ENCODE measurements around the gene CEL. TPM values are rescaled to one million over a fixed set of nuclear protein-coding genes. Genes with fewer than 3 reads are reported as not detected.

The CEL gene
- total RNA-seq, 2 donors from 2014 or later: 0.42 TPM; not detected in 1

- no peak for ATAC-seq
- H3K27me3 Mint-ChIP-seq: no peaks in the 10 kb centered on the region
- peaks cover 16% of the 10 kb centered on the region for H3K36me3 Mint-ChIP-seq (ENCODE audit: low read depth)
- DNase-seq: peak in 1 of 3 donors; percentile 3
- H3K4me3 Mint-ChIP-seq: peak overlapping the region; percentile 43
- H3K27ac Mint-ChIP-seq: peak overlapping the region; percentile 75
- peaks cover 5% of the 10 kb centered on the region for H3K9me3 ChIP-seq (ENCODE audit: control insufficient read depth, low read length, poor library complexity, severe bottlenecking)
- peaks cover 7% of the 10 kb centered on the region for H3K4me1 Mint-ChIP-seq
Observed at GRCh38 chr9:133099726-133100505, 38.1 kb downstream of the CEL start.

- peak overlapping the region; percentile 56 for H3K4me3 Mint-ChIP-seq
- DNase-seq (peak in 2 of 3 donors; percentile 3), ATAC-seq (no peak)
- no peaks in the 10 kb centered on the region for H3K27me3 Mint-ChIP-seq
- peaks cover 5% of the 10 kb centered on the region for H3K9me3 ChIP-seq (ENCODE audit: control insufficient read depth, low read length, poor library complexity, severe bottlenecking)
- H3K36me3 Mint-ChIP-seq (ENCODE audit: low read depth): peaks cover 16% of the 10 kb centered on the region
- peak overlapping the region; percentile 75 for H3K27ac Mint-ChIP-seq
- H3K4me1 Mint-ChIP-seq: peaks cover 7% of the 10 kb centered on the region
Observed at GRCh38 chr9:133100506-133101355, 39.0 kb downstream of the CEL start.

GRCh38 chr9:133101356-133102189 lies 39.8 kb downstream of the CEL start:
- Mint-ChIP-seq H3K36me3 (ENCODE audit: low read depth) (peaks cover 18% of the 10 kb centered on the region), H3K27ac (peak overlapping the region; percentile 75), H3K27me3 (no peaks in the 10 kb centered on the region), H3K4me1 (peaks cover 9% of the 10 kb centered on the region), H3K4me3 (peak overlapping the region; percentile 56)
- peak in 2 of 3 donors; percentile 3 to 8 for DNase-seq
- H3K9me3 ChIP-seq (ENCODE audit: control insufficient read depth, low read length, poor library complexity, severe bottlenecking): no peaks in the 10 kb centered on the region
- ATAC-seq: no peak

- peaks cover 19% of the 10 kb centered on the region for H3K36me3 Mint-ChIP-seq (ENCODE audit: low read depth)
- H3K27me3 Mint-ChIP-seq: no peaks in the 10 kb centered on the region
- H3K27ac Mint-ChIP-seq: peak overlapping the region; percentile 95
- H3K4me1 Mint-ChIP-seq: peaks cover 10% of the 10 kb centered on the region
- ATAC-seq (no peak), DNase-seq (peak in 2 of 3 donors; percentile 3 to 7)
- H3K4me3 Mint-ChIP-seq: peak overlapping the region; percentile 56
- no peaks in the 10 kb centered on the region for H3K9me3 ChIP-seq (ENCODE audit: control insufficient read depth, low read length, poor library complexity, severe bottlenecking)
Observed at GRCh38 chr9:133102190-133103021, 40.6 kb downstream of the CEL start.

- Mint-ChIP-seq H3K27me3 (no peaks in the 10 kb centered on the region), H3K4me1 (peaks cover 10% of the 10 kb centered on the region), H3K4me3 (peak overlapping the region; percentile 56), H3K27ac (peak overlapping the region; percentile 95), H3K36me3 (ENCODE audit: low read depth) (peaks cover 15% of the 10 kb centered on the region)
- peak in 1 of 3 donors; percentile 50 for DNase-seq
- H3K9me3 ChIP-seq (ENCODE audit: control insufficient read depth, low read length, poor library complexity, severe bottlenecking): no peaks in the 10 kb centered on the region
- peak; percentile 50 for ATAC-seq
Observed at GRCh38 chr9:133103183-133103986, 41.6 kb downstream of the CEL start.

- H3K36me3 Mint-ChIP-seq (ENCODE audit: low read depth): peaks cover 15% of the 10 kb centered on the region
- no peak overlapping the region for H3K4me3 Mint-ChIP-seq
- DNase-seq: peak in 1 of 3 donors; percentile 4
- no peaks in the 10 kb centered on the region for H3K9me3 ChIP-seq (ENCODE audit: control insufficient read depth, low read length, poor library complexity, severe bottlenecking)
- ATAC-seq: no peak
- H3K27me3 Mint-ChIP-seq: no peaks in the 10 kb centered on the region
- H3K4me1 Mint-ChIP-seq: peaks cover 10% of the 10 kb centered on the region
- peak overlapping the region; percentile 78 for H3K27ac Mint-ChIP-seq
Observed at GRCh38 chr9:133103987-133104505, 42.3 kb downstream of the CEL start.

- Mint-ChIP-seq H3K27ac (peak overlapping the region; percentile 78), H3K4me3 (peak overlapping the region; percentile 50), H3K36me3 (ENCODE audit: low read depth) (peaks cover 15% of the 10 kb centered on the region), H3K4me1 (peaks cover 10% of the 10 kb centered on the region), H3K27me3 (no peaks in the 10 kb centered on the region)
- ATAC-seq (no peak), DNase-seq (peak in 1 of 3 donors; percentile 2)
- H3K9me3 ChIP-seq (ENCODE audit: control insufficient read depth, low read length, poor library complexity, severe bottlenecking): no peaks in the 10 kb centered on the region
Observed at GRCh38 chr9:133104718-133105460, 43.1 kb downstream of the CEL start.

GRCh38 chr9:133105461-133105770 lies 43.6 kb downstream of the CEL start:
- Mint-ChIP-seq H3K27me3 (no peaks in the 10 kb centered on the region), H3K4me1 (peaks cover 10% of the 10 kb centered on the region), H3K36me3 (ENCODE audit: low read depth) (peaks cover 15% of the 10 kb centered on the region), H3K27ac (no peak overlapping the region), H3K4me3 (peak overlapping the region; percentile 50)
- ATAC-seq (no peak), DNase-seq (no peak)
- no peaks in the 10 kb centered on the region for H3K9me3 ChIP-seq (ENCODE audit: control insufficient read depth, low read length, poor library complexity, severe bottlenecking)

- Mint-ChIP-seq H3K36me3 (ENCODE audit: low read depth) (peaks cover 9% of the 10 kb centered on the region), H3K4me3 (peak overlapping the region; percentile 70), H3K27me3 (no peaks in the 10 kb centered on the region), H3K27ac (peak overlapping the region; percentile 79), H3K4me1 (peaks cover 12% of the 10 kb centered on the region)
- no peaks in the 10 kb centered on the region for H3K9me3 ChIP-seq (ENCODE audit: control insufficient read depth, low read length, poor library complexity, severe bottlenecking)
- ATAC-seq (no peak), DNase-seq (no peak)
Observed at GRCh38 chr9:133106511-133107244, 44.9 kb downstream of the CEL start.

- H3K4me1 Mint-ChIP-seq: peaks cover 13% of the 10 kb centered on the region
- H3K36me3 Mint-ChIP-seq (ENCODE audit: low read depth): peaks cover 9% of the 10 kb centered on the region
- H3K4me3 Mint-ChIP-seq: no peak overlapping the region
- ATAC-seq (no peak), DNase-seq (no peak)
- H3K27ac Mint-ChIP-seq: peak overlapping the region; percentile 79
- no peaks in the 10 kb centered on the region for H3K27me3 Mint-ChIP-seq
- H3K9me3 ChIP-seq (ENCODE audit: control insufficient read depth, low read length, poor library complexity, severe bottlenecking): no peaks in the 10 kb centered on the region
Observed at GRCh38 chr9:133107245-133107722, 45.5 kb downstream of the CEL start.
